HG03457 (cell line): ENCODE results near the gene PDZK1IP1.

Experiments
- ATAC-seq: cut with Tn5 transposase; IDR thresholded peaks from one replicate; pipeline ENCODE4 v1.9.1; 2021; ENCODE audit warnings: moderate number of reproducible peaks; ENCODE audit not compliant: unreplicated experiment

The PDZK1IP1 gene, protein sequence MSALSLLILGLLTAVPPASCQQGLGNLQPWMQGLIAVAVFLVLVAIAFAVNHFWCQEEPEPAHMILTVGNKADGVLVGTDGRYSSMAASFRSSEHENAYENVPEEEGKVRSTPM

DNA sequence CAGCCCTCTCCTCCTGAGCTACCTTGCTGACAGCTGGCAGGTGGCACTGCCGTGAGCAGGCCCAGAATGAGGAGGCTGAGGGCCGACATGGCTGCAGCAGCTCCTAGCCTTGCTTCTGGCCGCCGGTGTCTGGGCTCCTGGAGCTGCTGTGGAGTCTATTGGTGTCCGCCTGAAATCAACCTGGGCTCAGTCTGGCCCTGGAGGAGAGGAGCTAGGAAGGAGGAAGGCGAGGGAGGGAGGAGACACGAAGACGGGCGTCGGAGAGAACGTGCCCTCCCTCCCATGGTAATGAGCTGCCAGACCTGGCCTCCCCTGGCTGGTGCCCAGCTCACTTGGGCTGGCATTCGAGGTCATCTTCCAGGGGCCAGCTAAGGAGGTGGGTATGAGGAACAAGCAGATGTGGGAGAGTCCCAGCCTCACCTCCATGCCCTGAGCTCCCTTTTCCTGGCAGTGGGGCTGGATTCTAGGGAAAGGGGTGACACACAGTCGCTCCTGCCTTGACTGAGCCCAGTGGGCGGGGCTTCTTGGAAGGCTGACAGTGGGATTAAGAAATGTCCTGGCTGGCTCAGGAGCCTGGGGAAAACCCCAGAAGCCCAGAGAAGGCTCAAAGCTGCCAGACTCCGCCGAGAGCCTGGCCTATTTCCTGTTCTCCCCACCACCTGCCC lies at the start of gene PDZK1IP1:
TSS of gene PDZK1IP1 (minus strand) at position 193 of the 665 bp plus-strand sequence. CDS start at position 89, 104 bp downstream.
- ATAC-seq: no peak

DNA sequence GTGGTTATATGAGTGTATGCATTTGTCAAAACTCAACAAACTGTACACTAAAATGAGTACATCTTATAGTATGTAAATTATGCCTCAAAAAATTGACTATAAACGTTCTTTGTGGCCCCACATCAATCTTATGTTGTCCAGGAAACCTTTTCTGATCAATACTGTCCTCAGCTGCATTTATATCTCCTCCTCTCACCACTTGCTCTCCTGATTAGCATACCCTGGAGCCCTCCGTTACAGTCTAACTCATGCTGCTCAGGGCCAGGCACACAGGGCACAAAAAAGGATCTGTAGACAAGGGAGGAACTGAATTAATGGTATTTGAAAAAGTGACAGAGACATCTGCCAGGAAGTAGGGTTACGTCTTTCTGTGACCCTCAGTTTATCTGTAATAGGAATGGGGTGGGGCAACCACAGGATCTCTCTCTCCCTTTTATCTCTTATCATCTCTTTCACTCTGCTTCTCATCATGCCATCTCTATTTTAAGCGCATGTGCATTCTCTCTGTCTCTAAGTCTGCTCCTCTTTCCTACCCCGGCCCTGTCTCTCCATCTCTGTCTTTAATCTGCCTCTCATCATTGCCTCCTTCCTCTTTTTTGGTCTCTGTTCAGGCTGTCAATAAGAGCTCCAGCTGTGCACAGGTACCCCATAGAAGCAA lies 49.2 kb upstream of the PDZK1IP1 start:
- no peak for ATAC-seq

DNA sequence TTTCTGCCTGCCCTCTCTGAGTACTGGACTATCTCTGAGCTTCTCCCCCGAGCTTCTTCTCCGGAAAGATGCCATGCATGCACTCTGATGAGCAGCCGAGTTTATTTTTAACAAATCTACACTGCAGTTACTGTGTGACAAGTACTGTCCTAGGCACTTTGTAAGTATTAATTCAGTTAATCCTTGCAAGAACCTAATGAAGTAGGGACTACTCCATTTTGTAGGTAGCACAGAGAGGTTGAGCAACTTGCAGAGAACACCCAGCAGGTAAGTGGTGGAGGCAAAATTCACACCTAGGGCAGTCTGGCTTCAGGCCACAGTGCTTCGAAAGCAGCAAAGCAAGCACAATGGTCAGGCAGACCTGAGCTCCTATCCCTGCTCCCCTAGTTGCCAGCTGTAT lies 46.0 kb upstream of the PDZK1IP1 start:
- ATAC-seq: no peak

DNA sequence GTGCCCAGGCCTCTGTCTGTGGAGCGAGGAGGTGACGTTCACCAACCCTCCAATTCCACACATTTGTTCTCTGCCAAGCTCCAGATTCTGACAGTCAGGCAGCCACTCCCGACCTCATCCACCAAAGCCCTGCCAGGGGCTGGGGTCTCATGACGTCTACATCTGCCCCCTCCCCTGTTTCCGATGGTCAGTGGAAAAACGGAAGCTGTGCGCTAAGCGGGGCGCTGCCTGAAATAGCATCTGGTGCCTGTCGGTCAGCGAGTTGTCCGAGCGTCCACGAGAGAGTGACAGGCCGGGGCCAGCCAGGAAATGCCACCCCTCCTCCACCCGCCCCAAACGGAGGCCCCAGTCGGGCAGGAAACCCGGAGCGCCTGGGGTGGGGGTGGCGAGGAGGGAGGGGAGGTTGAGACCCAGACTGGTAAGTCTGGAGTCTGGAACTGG lies 45.4 kb upstream of the PDZK1IP1 start:
- ATAC-seq: no peak

DNA sequence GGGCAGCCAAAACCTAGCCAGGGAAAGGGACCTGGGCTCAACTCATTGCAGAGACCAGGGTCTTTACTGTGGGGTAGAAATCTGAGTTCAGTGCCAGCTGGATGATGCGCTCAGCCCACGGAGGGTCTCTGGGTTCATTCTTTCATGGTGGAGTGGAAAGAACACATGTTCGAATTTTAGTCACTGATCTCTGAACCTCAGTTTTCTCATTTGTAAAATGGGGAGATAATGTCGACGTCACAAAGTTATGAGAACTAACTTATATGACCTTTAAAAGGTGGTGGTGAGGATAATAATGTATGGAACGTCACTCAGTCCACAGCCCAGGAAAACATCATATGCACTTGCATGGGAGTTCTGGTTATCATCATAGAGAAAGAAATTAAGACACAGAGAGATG lies 43.4 kb upstream of the PDZK1IP1 start:
- no peak for ATAC-seq

DNA sequence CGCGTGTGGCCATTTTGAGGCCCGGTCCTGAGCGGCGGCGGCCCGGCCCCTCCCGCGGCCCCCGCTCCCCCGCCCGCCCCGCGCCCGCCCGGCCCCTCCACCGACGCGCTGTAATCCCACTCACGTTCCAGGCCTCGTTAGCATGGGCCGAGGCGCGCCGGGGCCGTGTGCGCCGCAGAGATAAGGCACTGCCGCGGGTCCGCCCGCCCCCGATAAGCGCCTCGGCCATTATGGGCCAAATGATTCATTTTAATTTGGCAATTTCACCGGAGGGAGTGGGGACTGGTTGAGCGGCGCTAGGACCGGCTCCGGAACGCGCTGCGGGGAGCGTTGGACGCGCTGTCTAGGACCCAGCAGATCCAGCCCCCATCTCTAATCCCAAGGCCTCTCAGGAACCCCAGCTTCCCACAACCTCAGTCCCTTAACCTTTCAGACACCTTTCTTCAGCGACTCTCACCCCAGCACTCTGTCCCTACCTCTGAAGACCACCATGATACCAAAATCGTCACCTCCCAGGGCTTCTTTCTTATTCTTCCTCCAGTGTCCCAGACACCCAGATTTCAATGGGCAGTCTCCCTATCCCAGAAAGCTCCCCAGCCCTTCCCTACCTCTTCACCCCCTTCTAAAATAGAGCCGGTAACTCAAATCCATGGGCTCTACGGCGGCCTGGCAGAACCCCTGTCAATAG lies 42.5 kb upstream of the PDZK1IP1 start, which contains the start of gene TAL1:
TSS of gene TAL1 (minus strand) at position 39 of the 688 bp plus-strand sequence. CDS start 6,337 bp downstream, outside the sequence.
- no peak for ATAC-seq

DNA sequence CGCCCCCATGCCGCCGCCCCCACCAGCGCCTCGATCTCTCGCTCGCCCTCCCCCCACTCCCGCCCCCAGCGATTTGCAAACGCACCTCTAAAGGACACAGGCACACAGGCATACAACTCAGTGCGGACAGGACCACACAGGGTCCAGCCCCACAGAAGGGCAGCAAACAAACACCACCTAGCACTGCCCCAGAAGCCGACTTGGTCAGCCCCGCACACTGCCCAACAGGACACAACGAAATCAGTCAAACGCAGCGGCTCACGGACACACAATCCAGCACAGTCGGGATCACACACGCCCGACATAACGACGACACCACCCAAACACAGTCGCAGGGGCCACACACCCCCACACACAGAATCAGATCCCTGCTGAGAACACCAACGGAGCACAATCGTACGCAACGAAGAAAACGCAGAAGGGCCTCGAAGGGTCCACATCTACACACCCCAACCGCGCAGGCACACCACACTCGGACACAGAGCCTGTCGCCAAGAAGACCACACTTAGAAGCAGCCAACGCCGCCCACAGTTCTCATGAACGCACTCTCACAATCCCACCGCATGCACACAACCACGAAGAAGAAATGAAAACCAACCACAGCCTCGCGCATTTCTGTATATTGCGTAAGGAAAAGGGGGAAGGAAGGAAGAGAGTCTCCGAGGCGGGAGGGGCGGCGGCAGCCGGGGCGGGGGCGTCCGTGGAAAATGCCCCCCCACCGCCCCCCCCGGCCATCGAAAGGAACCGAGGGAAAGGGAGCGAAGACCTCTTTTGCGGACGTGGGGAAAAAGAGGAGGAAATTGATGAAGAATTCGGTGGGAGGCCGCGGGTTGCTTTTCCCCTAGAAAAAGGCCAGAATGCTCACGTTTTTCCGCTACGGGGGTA lies 41.7 kb upstream of the PDZK1IP1 start:
- ATAC-seq: no peak

DNA sequence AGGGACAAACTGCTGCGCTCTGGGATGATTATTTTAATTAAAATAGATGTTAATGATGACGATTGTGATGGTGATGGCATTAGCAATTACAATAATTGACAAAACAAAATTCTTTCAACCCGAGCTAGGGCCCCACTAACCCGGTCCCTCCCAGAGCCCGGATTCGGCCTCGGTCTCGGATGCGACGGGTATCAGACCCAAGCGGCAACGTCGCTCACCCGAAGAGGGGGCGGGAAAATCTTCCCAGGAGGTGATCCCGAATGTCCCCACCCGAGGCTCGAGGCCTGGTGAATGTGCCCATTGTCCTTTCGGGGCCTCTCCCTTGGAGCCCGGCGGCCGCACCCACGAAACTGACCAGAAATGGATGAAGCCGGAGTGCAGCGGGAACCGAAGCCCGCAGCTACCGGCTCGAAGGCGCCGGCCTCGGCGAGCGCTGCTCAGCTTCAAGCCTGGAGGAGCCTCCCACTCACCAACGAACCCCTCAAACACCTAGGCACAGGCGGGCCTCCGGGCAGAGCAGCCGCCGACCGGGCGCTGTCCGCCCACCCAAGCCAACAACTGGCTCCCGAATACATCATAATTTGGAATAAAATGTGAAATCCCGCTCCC lies 41.0 kb upstream of the PDZK1IP1 start:
- no peak for ATAC-seq

DNA sequence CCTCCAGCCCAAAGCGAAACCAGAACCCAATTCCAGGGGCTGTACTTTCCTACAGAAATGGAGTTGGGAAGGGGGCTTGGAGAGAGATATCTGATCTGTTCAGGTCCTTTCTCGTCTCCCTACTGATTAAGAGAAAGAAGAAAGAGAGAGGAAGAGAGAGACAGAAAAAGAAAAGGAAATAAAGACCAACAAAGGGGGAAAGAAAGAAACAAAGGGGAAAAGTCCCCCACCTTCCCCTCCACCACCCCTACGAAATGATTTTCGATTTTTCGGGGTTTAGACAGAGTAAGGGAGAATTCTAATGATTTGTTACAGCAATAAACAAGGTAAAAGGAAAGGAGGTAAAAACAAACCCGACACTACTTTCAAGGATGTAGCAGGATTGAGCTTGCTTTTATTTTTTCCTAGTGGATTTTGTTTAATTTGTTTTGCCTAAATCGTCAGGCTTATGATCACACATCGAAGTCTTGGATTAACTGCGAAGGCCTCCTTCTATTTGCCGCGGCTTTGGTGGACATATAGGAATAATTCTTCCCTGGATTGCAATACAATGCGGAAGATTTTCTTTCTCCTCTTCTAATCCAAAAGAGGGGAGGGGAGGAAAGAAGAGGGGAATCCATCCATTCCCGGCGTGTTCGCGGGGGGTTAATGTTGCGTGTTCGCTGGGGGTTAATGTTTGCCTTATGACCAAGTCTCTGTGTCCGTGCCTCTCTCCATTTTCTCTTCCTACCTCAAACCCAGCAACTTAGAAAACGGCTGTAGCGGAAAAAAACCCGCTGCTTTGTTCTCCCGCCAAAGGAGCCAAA lies 40.3 kb upstream of the PDZK1IP1 start:
- no peak for ATAC-seq

DNA sequence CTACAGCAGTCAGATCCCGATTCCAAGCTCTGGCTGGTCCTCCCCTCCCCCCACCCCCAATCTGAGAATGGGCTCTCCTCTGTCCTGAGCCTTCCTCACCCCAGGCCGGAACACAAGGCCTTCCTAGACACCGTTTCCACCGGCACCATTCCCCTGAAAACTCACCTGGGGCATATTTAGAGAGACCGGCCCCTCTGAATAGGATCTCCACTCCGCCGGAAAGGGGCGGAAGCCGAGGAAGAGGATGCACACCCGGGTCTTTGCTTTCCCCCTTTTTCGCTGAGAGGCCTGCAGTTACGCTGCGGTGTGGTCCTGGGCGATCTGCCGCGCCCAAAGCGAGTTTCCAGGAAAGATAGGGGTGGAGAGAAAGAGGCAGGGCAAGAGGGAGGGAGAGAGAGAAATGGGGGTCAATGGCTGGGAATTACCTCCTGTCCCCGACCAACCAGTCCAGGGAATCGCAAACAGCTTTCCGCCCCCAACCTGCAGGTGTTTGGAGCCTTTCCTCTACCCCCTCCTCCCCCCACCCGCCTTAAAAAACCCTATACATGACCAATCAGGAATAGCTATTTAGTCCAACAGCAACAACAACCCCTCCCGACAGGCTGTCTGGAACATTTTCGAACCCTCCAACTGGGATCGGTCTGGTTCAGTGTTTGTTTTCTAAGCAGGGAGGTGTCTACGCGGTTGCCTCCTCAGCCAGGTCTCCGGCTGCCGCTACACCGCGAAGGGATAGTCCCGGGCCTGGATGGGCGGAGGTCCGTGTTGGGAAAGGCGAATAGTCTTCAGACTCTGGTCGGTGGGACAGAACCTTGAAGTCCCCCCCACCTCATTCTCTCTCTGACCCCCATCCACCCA lies 39.4 kb upstream of the PDZK1IP1 start:
- no peak for ATAC-seq

DNA sequence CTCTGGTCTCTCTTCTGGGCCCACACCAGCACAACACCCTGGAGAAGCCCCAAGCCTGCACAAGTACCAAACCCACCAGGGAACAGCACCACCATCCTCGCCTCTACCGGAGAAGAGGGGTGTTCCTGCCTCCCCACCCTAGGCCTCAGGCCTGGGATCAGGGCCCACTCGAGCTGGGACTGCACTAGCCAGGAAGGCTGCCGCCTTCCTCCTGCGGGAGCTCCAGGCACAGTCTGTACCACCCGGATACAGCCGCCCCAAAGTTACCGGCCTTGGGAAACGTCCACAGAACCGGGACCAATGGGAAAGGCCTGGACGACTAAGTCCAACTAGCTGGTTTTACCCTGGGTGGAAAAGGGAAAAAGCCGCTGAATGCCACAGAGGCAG lies 38.8 kb upstream of the PDZK1IP1 start:
- no peak for ATAC-seq

DNA sequence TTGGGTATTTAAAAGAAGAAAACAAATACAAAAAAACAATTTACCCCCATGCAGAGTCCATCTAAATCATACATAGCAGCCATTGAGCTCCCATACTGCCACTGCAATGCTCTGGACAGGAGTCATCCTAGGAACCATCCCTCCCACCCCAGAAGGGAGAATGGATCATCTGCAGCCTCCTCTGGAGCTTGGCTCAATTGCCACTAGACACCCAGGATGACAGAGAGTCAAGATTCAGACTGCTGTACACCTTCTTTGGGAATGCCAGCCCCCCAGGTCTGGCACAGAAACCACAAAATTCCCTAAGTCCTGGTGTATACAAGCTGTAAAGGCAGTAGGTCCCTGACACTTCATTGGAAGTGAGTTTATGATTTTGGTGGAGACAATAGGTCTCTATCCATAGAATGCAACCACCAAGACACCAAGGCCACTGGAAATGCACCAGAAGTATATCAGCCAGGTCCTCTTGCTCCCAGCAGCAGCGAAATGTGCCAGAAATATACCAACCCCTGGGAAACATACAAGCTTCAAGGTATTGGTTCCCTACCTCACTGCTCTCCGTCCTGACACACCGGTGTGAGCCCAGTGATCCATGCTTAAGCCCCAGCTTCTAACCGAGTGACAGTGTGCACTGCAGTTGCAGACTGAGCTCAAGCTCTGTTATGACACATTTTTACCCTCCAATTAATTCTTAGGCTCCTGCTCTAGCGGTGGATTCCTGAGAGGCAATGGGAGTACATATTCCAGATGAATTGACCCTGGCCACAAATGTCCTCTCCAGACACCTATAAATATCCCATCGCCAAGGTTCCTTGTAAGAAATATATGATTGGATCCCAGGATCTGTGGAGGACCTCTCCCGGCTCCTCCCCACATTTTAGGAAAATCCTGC lies 37.8 kb upstream of the PDZK1IP1 start:
- ATAC-seq: no peak

DNA sequence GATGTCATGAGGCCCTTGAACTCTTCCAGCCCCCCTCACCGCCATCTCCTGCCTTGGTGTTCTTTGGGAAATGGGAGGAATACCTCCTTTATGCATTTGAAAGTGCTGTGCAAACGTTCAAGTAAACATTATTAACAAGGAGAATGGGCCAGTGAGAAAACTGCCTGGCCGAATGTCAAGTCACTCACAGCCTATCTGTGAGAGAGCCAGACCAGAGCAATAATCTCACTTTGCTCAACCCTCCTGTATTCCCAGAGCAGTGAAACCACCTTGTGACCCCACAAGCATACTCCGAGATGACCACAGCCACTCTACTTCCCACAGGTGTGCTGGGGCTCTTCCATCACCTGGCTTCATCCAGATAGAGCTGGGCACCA lies 37.0 kb upstream of the PDZK1IP1 start:
- ATAC-seq: no peak

DNA sequence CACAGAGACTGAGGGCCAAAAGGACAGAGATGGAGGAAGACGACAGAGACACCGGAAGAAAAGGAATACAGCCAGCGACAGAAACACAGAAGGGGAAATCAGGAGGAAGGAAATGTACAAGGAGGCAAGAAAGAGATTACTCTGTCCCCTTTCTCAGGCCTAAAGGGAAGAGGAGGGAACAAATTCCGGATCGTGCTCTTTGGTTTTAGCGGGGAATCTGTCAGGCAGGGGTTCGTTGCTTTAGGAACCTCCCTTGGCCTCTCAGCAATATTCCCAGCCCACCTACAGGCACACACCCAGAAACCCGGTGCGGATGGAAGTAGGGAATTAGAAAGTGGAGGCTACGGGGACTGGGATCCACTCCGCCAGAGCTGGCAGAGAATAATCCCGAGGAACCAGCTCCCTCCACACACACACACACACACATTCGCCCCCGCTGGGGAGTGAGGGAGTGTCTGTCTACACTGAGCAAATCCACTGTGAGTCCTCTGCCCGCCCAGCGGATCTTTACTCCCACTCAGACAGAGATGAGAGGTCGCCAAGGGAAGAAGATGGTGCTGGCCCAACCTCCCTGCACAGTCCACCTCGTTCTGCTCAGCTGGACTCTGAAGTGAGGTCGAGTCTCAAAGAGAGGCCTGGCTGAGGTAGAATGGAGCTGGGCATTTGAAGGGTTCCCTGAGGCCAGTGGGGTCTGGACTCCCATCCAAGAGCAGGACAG lies 36.4 kb upstream of the PDZK1IP1 start:
- ATAC-seq: no peak

DNA sequence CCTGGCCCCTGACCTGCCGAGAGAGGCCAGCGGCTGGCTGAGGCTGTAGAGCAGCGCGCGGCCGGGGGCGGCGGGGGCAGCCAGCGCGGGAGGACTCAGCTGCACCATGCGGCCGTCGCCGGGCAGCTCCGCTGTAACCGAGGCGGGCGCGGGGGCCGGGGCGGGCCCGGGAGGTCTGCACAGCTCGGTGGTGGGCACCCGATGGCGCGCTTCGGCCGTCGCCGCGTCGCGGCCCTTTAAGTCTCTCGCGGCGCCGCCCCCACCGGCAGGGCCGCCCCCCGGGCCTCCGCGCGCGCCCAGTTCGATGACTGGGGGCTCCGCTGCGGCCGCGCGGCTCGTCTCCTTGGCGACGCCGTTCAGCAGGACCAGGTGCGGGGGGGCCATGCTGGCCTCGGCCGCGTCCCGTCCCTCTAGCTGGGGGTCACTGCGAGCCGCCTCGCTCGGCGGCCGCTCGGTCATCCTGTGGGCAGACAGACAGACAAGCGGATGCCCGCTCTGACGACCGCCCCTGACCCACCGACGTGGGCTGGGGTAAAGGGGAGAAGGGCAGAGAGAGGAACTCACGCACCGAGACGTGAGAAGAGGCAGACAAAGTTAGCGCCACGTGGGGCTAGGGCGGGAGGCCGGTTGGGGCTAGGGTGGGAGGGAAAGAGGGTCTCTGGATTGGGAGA lies 35.7 kb upstream of the PDZK1IP1 start:
- no peak for ATAC-seq

DNA sequence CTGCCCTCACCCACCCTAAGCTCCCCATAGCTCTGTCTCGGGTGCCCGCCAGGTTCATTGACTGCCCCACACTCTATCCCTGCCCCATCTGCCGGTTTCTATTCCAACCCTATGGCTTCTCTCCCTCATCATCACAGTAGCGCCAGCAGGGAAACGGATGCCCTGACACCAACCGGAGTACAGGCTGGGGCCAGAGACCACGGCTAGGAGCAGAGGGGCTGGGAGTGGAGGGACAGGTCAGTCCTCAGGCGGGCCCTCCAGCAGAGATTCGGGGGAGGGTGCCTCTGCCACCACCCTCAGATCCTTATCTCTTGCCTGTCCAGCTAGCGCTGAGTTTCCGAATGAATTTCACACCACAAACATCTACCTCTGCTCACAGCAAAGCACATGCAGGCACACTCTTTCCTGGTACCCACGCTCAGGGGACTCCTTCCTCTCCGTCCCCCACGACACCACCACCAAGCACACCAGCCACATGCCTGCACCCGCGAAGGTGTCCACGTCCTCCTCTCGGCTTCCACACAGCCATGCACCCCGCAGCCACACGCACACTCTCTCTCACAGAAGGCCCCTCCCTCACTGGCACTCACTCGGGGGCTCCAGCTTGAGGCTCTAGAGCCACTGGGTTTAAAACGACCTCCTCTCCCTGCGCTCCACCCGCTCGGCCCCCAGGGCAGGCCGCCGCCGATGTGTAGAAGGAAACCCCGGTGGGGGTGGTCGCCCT lies 35.0 kb upstream of the PDZK1IP1 start:
- ATAC-seq: no peak
